Loucy (cell line): ENCODE measurements around the gene HPDL.

ENCODE experiments used
- CTCF ChIP-seq: fragments of 200-600 bp; sonication (generic); conservative IDR thresholded peaks from 2 replicates; pipeline ENCODE4 v1.5.1; 2014; ENCODE audit warnings: mild to moderate bottlenecking, antibody characterized with exemption, low read length
- EZH2phosphoT487 ChIP-seq: fragments of 200-600 bp; IDR thresholded peaks from 2 replicates; pipeline ENCODE4 v1.6.1; 2018; ENCODE audit warnings: antibody characterized with exemption, mild to moderate bottlenecking, moderate library complexity, borderline replicate concordance

- TF ChIP-seq CTCF (peak; percentile 85), EZH2phosphoT487 (no peak)
Measured at GRCh38 chr1:45299981-45300668, 26.6 kb upstream of the HPDL start.
